Heart right ventricle (tissue), 16 donors: ENCODE results near the gene LSM3. TPM values are rescaled to one million over a fixed set of nuclear protein-coding genes. Genes with fewer than 3 reads are reported as not detected.

Source experiments
- ATAC-seq, 8 donors: fragments of 200-7000 bp; cut with Tn5 transposase; one replicate each; pipeline ENCODE4 v1.9.1; 2020; ENCODE audit warnings: mild to moderate bottlenecking in 8 of 8, moderate library complexity in 8 of 8, moderate number of reproducible peaks in 1 of 8
- DNase-seq, 2 donors: peaks; one replicate each; pipeline ENCODE4 v3.0.0-alpha.2; 2020
- H3K27ac ChIP-seq, 10 donors: fragments of 200-600 bp; sonication (generic) in 2 of 10; one replicate each; pipeline versions ENCODE4 v1.5.0 to v1.8.0; 2020 to 2022; ENCODE audit warnings: mild to moderate bottlenecking in 3 of 10
- H3K27me3 ChIP-seq, 7 donors: fragments of 200-600 bp; one replicate each; pipeline ENCODE4 v1.8.0; 2021 to 2022; ENCODE audit warnings: mild to moderate bottlenecking in 2 of 7
- H3K36me3 ChIP-seq, 9 donors: fragments of 200-600 bp; sonication (generic) in 1 of 9; one replicate each; pipeline versions ENCODE4 v1.5.0 to v1.8.0; 2020 to 2022; ENCODE audit warnings: mild to moderate bottlenecking in 2 of 9
- H3K4me1 ChIP-seq, 9 donors: fragments of 200-600 bp; sonication (generic) in 1 of 9; one replicate each; pipeline versions ENCODE4 v1.5.0 to v1.8.0; 2020 to 2022; ENCODE audit warnings: mild to moderate bottlenecking in 4 of 9
- H3K4me3 ChIP-seq, 10 donors: fragments of 200-600 bp; sonication (generic) in 2 of 10; one replicate each; pipeline versions ENCODE4 v1.5.0 to v1.8.0; 2020 to 2022; ENCODE audit warnings: mild to moderate bottlenecking in 7 of 10, moderate library complexity in 2 of 10
- H3K9me3 ChIP-seq, 11 donors: fragments of 200-600 bp in 10 of 11; sonication (generic) in 2 of 11; one replicate each; pipeline versions ENCODE4 v1.5.0 to v1.8.0; 2013 to 2022; ENCODE audit warnings: mild to moderate bottlenecking in 2 of 11, control low read depth in 1 of 11, moderate library complexity in 1 of 11
- CTCF ChIP-seq, 9 donors: fragments of 200-600 bp; sonication (generic) in 2 of 9; IDR thresholded peaks; one replicate each; pipeline versions ENCODE4 v1.5.0 to v1.8.0; 2021 to 2022; ENCODE audit warnings: antibody characterized with exemption in 9 of 9, mild to moderate bottlenecking in 5 of 9, moderate library complexity in 1 of 9
- whole genome bisulfite sequencing, 2 donors: extraction: QIAGEN DNeasy Blood & Tissue Kit; methylation state at CpG; one replicate each; pipeline ENCODE4 v1.1.7; 2013; ENCODE audit warnings: inconsistent platforms in 1 of 2; 5-methylcytosine and 5-hydroxymethylcytosine counted together
- intact Hi-C, 10 donors: fragments of 100-400 bp; cut with DNase I; formaldehyde crosslinking; loops; one replicate each; pipeline versions ENCODE4 v1.11.1 to v1.14.2; 2022
- polyA plus RNA-seq, 2 donors: library from polyadenylated mRNA; stranded (reverse); fragments of 200-250 nt; gene quantifications; one replicate each; pipeline ENCODE4 v1.2.3, GENCODE V29; 2013
- total RNA-seq, 10 donors: library from RNA; stranded (reverse); fragmentation: NEBNext Ultra II Directional in 3 of 10; extraction: Animal tissue kit (Norgen Biotek cat#: 25700) in 3 of 10; gene quantifications; one replicate each; pipeline versions ENCODE4 v1.2.1 to v1.2.4, GENCODE V29; 2021 to 2023
- donor health status: Arrhythmogenic right ventricular cardiomyopathy.
- donor health status: ischemic (EF 13 %, LVEDD 7.1; RV severe dilation, severe dysfunction).
- donor health status: healthy with polysubstance abuse.
- donor health status: DM: no; HTN: yes; CAD: no.
- donor health status: DM: no; HTN: no; CAD: no.
- donor health status: ischemic (EF 25% LVEDD 6.9; RV normal size, moderate dysfunction).
- donor health status: ischemic (EF 25% LVEDD 5.7; RV mildly dilated, moderate dysfunction).
- donor health status: healthy.
- donor health status: DM: yes; HTN: yes; CAD: no.
- donor health status: Ischemic cardiomyopathy.
- donor health status: ischemic (EF 35%, LVEDD 5.7; RV mildly dilated, moderate dysfunction).
- donor health status: nonischemic (EF 11% LVEDD 7.7; RV severe dilation, severe dysfunction).
- donor health status: DM: yes; HTN: yes; CAD: no.
- donor health status: PGD.
- donor health status: ischemic (EF 29% LVEDD 5.4; RV normal size, mild dysfunction).
- donor health status: nonischemic (EF 23%, LVEDD 6.1; RV moderate dilation, normal function).

The LSM3 gene
- total and polyA plus RNA-seq, 12 donors = 5.6 to 18.0 (median 15.2) TPM

GRCh38 chr3:14172496-14172895, 6.1 kb upstream of the LSM3 start:
- ATAC-seq (no peak), DNase-seq (no peak)
- intact Hi-C loops = loop anchor here in 2 of 10 donors (5.0 to 10.0 kb wide), 2 partner anchors 275 to 278 kb away; no protein-coding TSS in a partner anchor
- Histone ChIP-seq H3K9me3 (no peaks in the 10 kb centered on the region), H3K4me1 (peaks cover 4 to 32% (median 16%) of the 10 kb centered on the region in 9 donors), H3K27ac (no peak overlapping the region), H3K4me3 (no peak overlapping the region), H3K27me3 (no peaks in the 10 kb centered on the region), H3K36me3 (peaks cover 0 to 58% (median 48%) of the 10 kb centered on the region in 9 donors)
- no peak for TF ChIP-seq CTCF (IDR thresholded peaks at IDR 0.05)
- 93 to 95% methylated on average over 5 of the region's 5 CpGs for WGBS, 2 donors

GRCh38 chr3:14174483-14174882, 4.1 kb upstream of the LSM3 start:
- no peaks in the 10 kb centered on the region for H3K27me3 ChIP-seq
- H3K36me3 ChIP-seq = peaks cover 0 to 38% (median 28%) of the 10 kb centered on the region in 9 donors
- intact Hi-C loops = loop anchor here in 2 of 10 donors (5.0 to 10.0 kb wide), 2 partner anchors 277 to 280 kb away; no protein-coding TSS in a partner anchor
- no peak overlapping the region for H3K4me3 ChIP-seq
- WGBS, 2 donors = 67 to 83% methylated on average over 2 of the region's 2 CpGs
- DNase-seq = no peak
- ATAC-seq = no peak
- peaks cover 5 to 42% (median 25%) of the 10 kb centered on the region in 9 donors for H3K4me1 ChIP-seq
- no peak for TF ChIP-seq CTCF (IDR thresholded peaks at IDR 0.05)
- no peak overlapping the region for H3K27ac ChIP-seq
- H3K9me3 ChIP-seq = no peaks in the 10 kb centered on the region

- intact Hi-C loops = loop anchor here in 3 of 10 donors (5.0 to 10.0 kb wide), 2 partner anchors 48 to 281 kb away; partner anchors contain the start of gene TMEM43 (in 2 of the 3)
- peaks cover 0 to 27% (median 20%) of the 10 kb centered on the region in 9 donors for H3K36me3 ChIP-seq
- DNase-seq = no peak
- peaks cover 5 to 50% (median 29%) of the 10 kb centered on the region in 9 donors for H3K4me1 ChIP-seq
- WGBS, 2 donors = 67 to 71% methylated on average over 3 of the region's 3 CpGs
- no peak overlapping the region for H3K27ac ChIP-seq
- H3K9me3 ChIP-seq = no peaks in the 10 kb centered on the region
- ATAC-seq = no peak
- no peak overlapping the region for H3K4me3 ChIP-seq
- no peak for TF ChIP-seq CTCF (IDR thresholded peaks at IDR 0.05)
- H3K27me3 ChIP-seq = no peaks in the 10 kb centered on the region
Measured at GRCh38 chr3:14175383-14176037, 3.1 kb upstream of the LSM3 start.

GRCh38 chr3:14177580-14178246, 904 bp upstream of the LSM3 start:
- intact Hi-C loops = loop anchor here in 7 of 10 donors (1.0 to 10.0 kb wide), 9 partner anchors 32 to 283 kb away; partner anchors contain the start of genes TMEM43 (in 7 of the 7) and CHCHD4 (in 2 of the 7)
- H3K4me3 ChIP-seq = peak overlapping the region; percentile 54 to 87 (median 75)
- peaks cover 0 to 23% (median 13%) of the 10 kb centered on the region in 9 donors for H3K36me3 ChIP-seq
- H3K9me3 ChIP-seq = no peaks in the 10 kb centered on the region
- TF ChIP-seq CTCF (IDR thresholded peaks at IDR 0.05) = no peak
- peaks cover 5 to 50% (median 29%) of the 10 kb centered on the region in 9 donors for H3K4me1 ChIP-seq
- no peaks in the 10 kb centered on the region for H3K27me3 ChIP-seq
- peak overlapping the region; percentile 81 to 97 (median 94) for H3K27ac ChIP-seq
- ATAC-seq (peak; percentile 19 to 67 (median 33)), DNase-seq (no peak)
- 7% methylated on average over 10 of the region's 10 CpGs for WGBS, 2 donors
